HS-5 (cell line): ENCODE results near the gene PLEKHM3.
"Not testable (repeated sequence)": the region's sequence is repeated elsewhere in the genome, so short reads cannot be mapped to it uniquely, and the experiment has no call there.

Experiments used
- DNase-seq: peaks from one replicate; pipeline ENCODE4 v3.0.0-alpha.2; 2012; ENCODE audit warnings: low read depth

PLEKHM3 gene

GRCh38 chr2:208037564-208038487, 12.5 kb upstream of the PLEKHM3 start:
- no peak for DNase-seq

GRCh38 chr2:208036357-208036756, 11.0 kb upstream of the PLEKHM3 start:
- no peak for DNase-seq

- no peak for DNase-seq
These were observed 9.3 kb upstream of the PLEKHM3 start for GRCh38 chr2:208034503-208035140.

GRCh38 chr2:208033701-208034502, 8.6 kb upstream of the PLEKHM3 start:
- DNase-seq: no peak

- DNase-seq: no peak
These were observed 6.3 kb upstream of the PLEKHM3 start for GRCh38 chr2:208031608-208032019.

GRCh38 chr2:208025814-208026184, 472 bp upstream of the PLEKHM3 start:
- DNase-seq: no peak

GRCh38 chr2:208024091-208024490, 1.2 kb downstream of the PLEKHM3 start:
- DNase-seq: no peak

- DNase-seq: no peak
These were observed 5.1 kb downstream of the PLEKHM3 start for GRCh38 chr2:208020253-208020652.

GRCh38 chr2:208018124-208018712, 7.1 kb downstream of the PLEKHM3 start:
- not testable (repeated sequence) for DNase-seq

GRCh38 chr2:208017721-208018120, 7.6 kb downstream of the PLEKHM3 start:
- no peak for DNase-seq

GRCh38 chr2:208015475-208015874, 9.9 kb downstream of the PLEKHM3 start:
- DNase-seq: no peak

GRCh38 chr2:208013285-208014178, 11.8 kb downstream of the PLEKHM3 start:
- DNase-seq: no peak

- DNase-seq: no peak
These were observed 12.9 kb downstream of the PLEKHM3 start for GRCh38 chr2:208012449-208012848.

- no peak for DNase-seq
These were observed 14.8 kb downstream of the PLEKHM3 start for GRCh38 chr2:208010506-208010905.

GRCh38 chr2:208006833-208007232, 18.5 kb downstream of the PLEKHM3 start:
- no peak for DNase-seq

GRCh38 chr2:208006337-208006736, 19.0 kb downstream of the PLEKHM3 start:
- DNase-seq: no peak

- DNase-seq: no peak
These were observed 23.4 kb downstream of the PLEKHM3 start for GRCh38 chr2:208001924-208002323.

- no peak for DNase-seq
These were observed 24.5 kb downstream of the PLEKHM3 start for GRCh38 chr2:208000701-208001395.

GRCh38 chr2:207996848-207997247, 28.5 kb downstream of the PLEKHM3 start:
- no peak for DNase-seq

GRCh38 chr2:207995887-207996286, 29.4 kb downstream of the PLEKHM3 start:
- no peak for DNase-seq
